HepG2 (cell line): ENCODE results near the gene FRMD1. TPM values are rescaled to one million over a fixed set of nuclear protein-coding genes. Genes with fewer than 3 reads are reported as not detected.

Experiments used
- AHDC1 ChIP-seq: sonication (generic); formaldehyde crosslinking; IDR thresholded peaks from 2 replicates; pipeline ENCODE4 v1.5.1; 2020; ENCODE audit warnings: mild to moderate bottlenecking, missing genetic modification reagents, borderline replicate concordance
- CSRNP1 ChIP-seq: sonication (generic); formaldehyde crosslinking; IDR thresholded peaks from 2 replicates; pipeline ENCODE4 v1.8.1; 2023; ENCODE audit warnings: mild to moderate bottlenecking, missing genetic modification reagents
- DMAP1 ChIP-seq: IDR thresholded peaks from 2 replicates; pipeline ENCODE4 v1.6.1; 2016
- FOXA3 ChIP-seq: IDR thresholded peaks from 2 replicates; pipeline ENCODE4 v1.6.1; 2016; ENCODE audit warnings: missing genetic modification reagents, missing compliant biosample characterization
- FOXK2 ChIP-seq: fragments of 450-650 bp; IDR thresholded peaks from 2 replicates; pipeline ENCODE4 v1.6.1; 2016
- GATA4 ChIP-seq: sonication (generic); IDR thresholded peaks from 2 replicates; pipeline ENCODE4 v1.6.1; 2016; ENCODE audit warnings: antibody characterized with exemption, low read depth, borderline replicate concordance
- IKZF1 ChIP-seq: fragments of 450-650 bp; IDR thresholded peaks from 2 replicates; pipeline ENCODE4 v1.7.1; 2016
- IKZF4 ChIP-seq: sonication (generic); formaldehyde crosslinking; IDR thresholded peaks from 2 replicates; pipeline ENCODE4 v1.5.1; 2020; ENCODE audit warnings: borderline replicate concordance, mild to moderate bottlenecking, low read depth, missing genetic modification reagents; ENCODE audit errors: not compliant biosample characterization
- KDM5B ChIP-seq: sonication (generic); formaldehyde crosslinking; IDR thresholded peaks from 2 replicates; pipeline ENCODE4 v1.4.0; 2020; ENCODE audit warnings: missing genetic modification reagents, mild to moderate bottlenecking, borderline replicate concordance
- NFIB ChIP-seq: sonication (generic); formaldehyde crosslinking; IDR thresholded peaks from 2 replicates; pipeline ENCODE4 v1.9.0; 2021; ENCODE audit warnings: missing genetic modification reagents, mild to moderate bottlenecking, borderline replicate concordance
- NFYC ChIP-seq: IDR thresholded peaks from 2 replicates; pipeline ENCODE4 v1.6.1; 2016; ENCODE audit warnings: missing genetic modification reagents, missing compliant biosample characterization
- PAX8 ChIP-seq: sonication (generic); formaldehyde crosslinking; IDR thresholded peaks from 2 replicates; pipeline ENCODE4 v1.8.0; 2022; ENCODE audit warnings: mild to moderate bottlenecking, missing genetic modification reagents, borderline replicate concordance
- PRDM15 ChIP-seq: sonication (generic); formaldehyde crosslinking; IDR thresholded peaks from 2 replicates; pipeline ENCODE4 v1.4.0; 2020; ENCODE audit warnings: missing genetic modification reagents
- REL ChIP-seq: sonication (generic); formaldehyde crosslinking; conservative IDR thresholded peaks from 2 replicates; pipeline ENCODE4 v1.8.0; 2022; ENCODE audit warnings: mild to moderate bottlenecking, missing genetic modification reagents, moderate library complexity
- SNRNP70 ChIP-seq: fragments of 200-400 bp; formaldehyde crosslinking; IDR thresholded peaks from 2 replicates; pipeline ENCODE4 v1.6.1; 2017; ENCODE audit warnings: mild to moderate bottlenecking, low read depth, low read length, moderate library complexity
- ZNF12 ChIP-seq: sonication (generic); formaldehyde crosslinking; IDR thresholded peaks from 2 replicates; pipeline ENCODE4 v1.5.0; 2020; ENCODE audit warnings: missing genetic modification reagents
- ZNF235 ChIP-seq: sonication (generic); formaldehyde crosslinking; IDR thresholded peaks from 2 replicates; pipeline ENCODE4 v1.8.1; 2023; ENCODE audit warnings: mild to moderate bottlenecking, missing genetic modification reagents, borderline replicate concordance
- ZNF451 ChIP-seq: sonication (generic); formaldehyde crosslinking; IDR thresholded peaks from 2 replicates; pipeline ENCODE4 v1.5.0; 2020; ENCODE audit warnings: mild to moderate bottlenecking, missing genetic modification reagents
- polyA plus RNA-seq, 8 experiments: library from polyadenylated mRNA; depleted of rRNA in 3 of 8; stranded (reverse) in 7 of 8; unstranded in 1 of 8; fragments of >200 nt; fragmentation: Illumina TruSeq in 4 of 8; extraction: Trizol in 4 of 8; gene quantifications; 2 replicates each; pipeline versions ENCODE4 v1.2.1 to v1.2.3, GENCODE V29; 2011 to 2016; ENCODE audit warnings: low read depth in 4 of 8, missing spikeins in 1 of 8, mixed read lengths in 1 of 8; ENCODE audit not compliant: insufficient read depth in 1 of 8
- total RNA-seq, 5 experiments: library from RNA; depleted of rRNA; stranded (reverse); fragments of >200 nt; fragmentation: Illumina TruSeq; extraction: Trizol; gene quantifications; 2 replicates each; pipeline ENCODE4 v1.2.3, GENCODE V29; 2016; ENCODE audit warnings: low read depth in 1 of 5

FRMD1 gene
- total and polyA plus RNA-seq, 2 of the 13 experiments (the other 11 are each of a cell fraction or from before 2014, with no cell fraction given) = 0.01 TPM; not detected in 1

- peak; percentile 89 for TF ChIP-seq IKZF4
- TF ChIP-seq DMAP1 (CRISPR knock-in tag) = 0 out of 2 replicates have a peak, but pooled peaks have one; percentile 15
- no peak for TF ChIP-seq PAX8 (CRISPR knock-in tag)
- no peak for TF ChIP-seq FOXA3 (CRISPR knock-in tag)
- TF ChIP-seq SNRNP70 = no peak
- TF ChIP-seq AHDC1 (CRISPR knock-in tag) = 0 out of 2 replicates have a peak, but pooled peaks have one; percentile 33
- TF ChIP-seq NFIB (CRISPR knock-in tag) = no peak
- peak; percentile 70; the same call in 1 of the 2 replicates for TF ChIP-seq ZNF451 (CRISPR knock-in tag)
- peak; percentile 75 for TF ChIP-seq NFYC (CRISPR knock-in tag)
- no peak for TF ChIP-seq REL (CRISPR knock-in tag)
- TF ChIP-seq FOXK2 = no peak
- TF ChIP-seq GATA4 = no peak
- no peak for TF ChIP-seq ZNF235
- TF ChIP-seq ZNF12 (CRISPR knock-in tag) = no peak
- TF ChIP-seq KDM5B (CRISPR knock-in tag) = peak; percentile 73
- no peak for TF ChIP-seq PRDM15 (CRISPR knock-in tag)
- TF ChIP-seq CSRNP1 (CRISPR knock-in tag) = no peak
- no peak for TF ChIP-seq IKZF1
These were observed 38.2 kb upstream of the FRMD1 start (continued) for GRCh38 chr6:168116975-168117899.
